Measurements from ENCODE around the gene MYO10. TPM values are rescaled to one million over a fixed set of nuclear protein-coding genes. Genes with fewer than 3 reads are reported as not detected.

The MYO10 gene
- polyA plus RNA-seq, 3 donors, result 0.23 to 1.1 (median 0.35) TPM

DNA sequence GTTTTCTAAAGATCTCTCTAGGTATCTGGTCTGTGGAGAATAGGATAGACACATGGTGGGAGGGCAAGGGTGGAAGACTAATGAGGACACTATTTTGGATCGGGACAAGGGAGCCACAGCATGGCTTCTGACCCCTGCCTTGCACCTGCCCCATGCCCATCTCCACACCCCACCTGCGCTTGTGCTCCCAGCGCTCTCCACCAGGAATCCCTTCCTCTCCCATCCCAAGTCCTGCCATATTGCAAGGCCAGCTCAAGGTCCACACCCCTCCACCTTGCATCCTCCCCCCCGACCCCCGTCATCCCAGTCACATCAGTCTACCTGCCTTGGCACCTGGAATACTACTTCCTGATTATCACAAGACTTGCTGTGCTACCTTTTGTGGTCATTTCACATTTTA lies 275.1 kb downstream of the MYO10 start:
- Histone ChIP-seq H3K79me2 (ENCODE audit: insufficient read depth, low read length) (no peaks in the 10 kb centered on the region), H3K4me2 (replicated peaks; ENCODE audit: extremely low read depth, low read length, poor library complexity, severe bottlenecking) (no peak overlapping the region), H3K4me3 (replicated peaks in 1 of 3; ENCODE audit: low read depth in 2 of 3, low read length in 3 of 3) (no peak overlapping the region), H3K9me3 (replicated peaks in 1 of 2; ENCODE audit: control insufficient read depth in 1 of 2, insufficient read depth in 1 of 2, low read length in 2 of 2) (no peaks in the 10 kb centered on the region), H2AFZ (ENCODE audit: insufficient read depth, low read depth, low read length, poor library complexity, severe bottlenecking) (no peak overlapping the region), H3K27ac (ENCODE audit: low read depth in 1 of 2, low read length in 2 of 2) (no peak overlapping the region), H3K27me3 (ENCODE audit: control insufficient read depth in 2 of 2, insufficient read depth in 2 of 2, low read length in 2 of 2) (no peaks in the 10 kb centered on the region), H3K9ac (ENCODE audit: insufficient read depth, low read length, poor library complexity, severe bottlenecking) (no peak overlapping the region), H3K4me1 (ENCODE audit: control insufficient read depth in 1 of 2, insufficient read depth in 2 of 2, low read length in 2 of 2) (no peaks in the 10 kb centered on the region), H4K20me1 (ENCODE audit: insufficient read depth, low read length) (no peaks in the 10 kb centered on the region), H3K36me3 (replicated peaks in 1 of 2; ENCODE audit: control insufficient read depth in 1 of 2, insufficient read depth in 2 of 2, low read length in 2 of 2) (no peaks in the 10 kb centered on the region)
- Mint-ChIP-seq H3K27me3 (ENCODE audit: low read depth in 3 of 3) (peaks cover 0 to 2% (median 2%) of the 10 kb centered on the region in 3 donors), H3K27ac (no peak overlapping the region), H3K9me3 (peaks cover 0 to 5% (median 0%) of the 10 kb centered on the region in 7 donors), H3K4me1 (peaks cover 5% of the 10 kb centered on the region), H3K36me3 (peaks cover 0 to 3% of the 10 kb centered on the region in 2 donors), H3K4me3 (no peak overlapping the region)
- DNase-seq, result no peak
- intact Hi-C loops (cut with micrococcal nuclease), result loop anchor here in 1 of 2 donors (10.0 kb wide), 1 partner anchor 166 kb away; no protein-coding TSS in a partner anchor
- 78% methylated on average over 4 of the region's 5 CpGs for WGBS (ENCODE audit: insufficient coverage)
- TF ChIP-seq, protein P1, sequence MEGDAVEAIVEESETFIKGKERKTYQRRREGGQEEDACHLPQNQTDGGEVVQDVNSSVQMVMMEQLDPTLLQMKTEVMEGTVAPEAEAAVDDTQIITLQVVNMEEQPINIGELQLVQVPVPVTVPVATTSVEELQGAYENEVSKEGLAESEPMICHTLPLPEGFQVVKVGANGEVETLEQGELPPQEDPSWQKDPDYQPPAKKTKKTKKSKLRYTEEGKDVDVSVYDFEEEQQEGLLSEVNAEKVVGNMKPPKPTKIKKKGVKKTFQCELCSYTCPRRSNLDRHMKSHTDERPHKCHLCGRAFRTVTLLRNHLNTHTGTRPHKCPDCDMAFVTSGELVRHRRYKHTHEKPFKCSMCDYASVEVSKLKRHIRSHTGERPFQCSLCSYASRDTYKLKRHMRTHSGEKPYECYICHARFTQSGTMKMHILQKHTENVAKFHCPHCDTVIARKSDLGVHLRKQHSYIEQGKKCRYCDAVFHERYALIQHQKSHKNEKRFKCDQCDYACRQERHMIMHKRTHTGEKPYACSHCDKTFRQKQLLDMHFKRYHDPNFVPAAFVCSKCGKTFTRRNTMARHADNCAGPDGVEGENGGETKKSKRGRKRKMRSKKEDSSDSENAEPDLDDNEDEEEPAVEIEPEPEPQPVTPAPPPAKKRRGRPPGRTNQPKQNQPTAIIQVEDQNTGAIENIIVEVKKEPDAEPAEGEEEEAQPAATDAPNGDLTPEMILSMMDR (IDR thresholded peaks at IDR 0.05), result no peak

DNA sequence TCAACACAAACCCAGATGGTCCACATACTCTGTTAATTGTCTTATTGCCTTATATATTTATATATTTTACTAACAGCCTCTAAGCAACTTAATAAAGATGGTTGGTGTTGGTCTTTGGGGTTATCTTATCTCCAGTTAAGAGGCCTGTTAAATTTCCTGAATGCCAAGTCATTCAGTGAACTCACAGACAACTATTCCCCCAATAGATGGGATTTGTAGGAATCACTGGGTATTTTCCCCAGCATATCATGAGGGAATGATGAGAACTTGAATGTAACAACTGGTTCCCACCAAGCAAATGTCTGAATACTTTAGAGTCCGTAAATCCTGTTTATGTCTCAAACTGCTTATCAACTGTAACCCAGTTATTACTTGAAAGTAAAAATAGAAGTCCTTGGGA lies 276.6 kb downstream of the MYO10 start:
- Histone ChIP-seq H3K27ac (ENCODE audit: low read depth in 1 of 2, low read length in 2 of 2) (no peak overlapping the region), H3K27me3 (ENCODE audit: control insufficient read depth in 2 of 2, insufficient read depth in 2 of 2, low read length in 2 of 2) (no peaks in the 10 kb centered on the region), H3K9me3 (replicated peaks in 1 of 2; ENCODE audit: control insufficient read depth in 1 of 2, insufficient read depth in 1 of 2, low read length in 2 of 2) (no peaks in the 10 kb centered on the region), H3K9ac (ENCODE audit: insufficient read depth, low read length, poor library complexity, severe bottlenecking) (no peak overlapping the region), H3K36me3 (replicated peaks in 1 of 2; ENCODE audit: control insufficient read depth in 1 of 2, insufficient read depth in 2 of 2, low read length in 2 of 2) (no peaks in the 10 kb centered on the region), H3K79me2 (ENCODE audit: insufficient read depth, low read length) (no peaks in the 10 kb centered on the region), H3K4me3 (replicated peaks in 1 of 3; ENCODE audit: low read depth in 2 of 3, low read length in 3 of 3) (no peak overlapping the region), H3K4me1 (ENCODE audit: control insufficient read depth in 1 of 2, insufficient read depth in 2 of 2, low read length in 2 of 2) (no peaks in the 10 kb centered on the region), H3K4me2 (replicated peaks; ENCODE audit: extremely low read depth, low read length, poor library complexity, severe bottlenecking) (no peak overlapping the region), H4K20me1 (ENCODE audit: insufficient read depth, low read length) (no peaks in the 10 kb centered on the region), H2AFZ (ENCODE audit: insufficient read depth, low read depth, low read length, poor library complexity, severe bottlenecking) (no peak overlapping the region)
- DNase-seq, result no peak
- Mint-ChIP-seq H3K27me3 (ENCODE audit: low read depth in 3 of 3) (peaks cover 0 to 2% (median 2%) of the 10 kb centered on the region in 3 donors), H3K4me3 (no peak overlapping the region), H3K36me3 (no peaks in the 10 kb centered on the region), H3K4me1 (peaks cover 5% of the 10 kb centered on the region), H3K9me3 (peaks cover 0 to 7% (median 0%) of the 10 kb centered on the region in 7 donors), H3K27ac (no peak overlapping the region)
- intact Hi-C loops (cut with micrococcal nuclease), result no loop called here
- TF ChIP-seq, protein P1 (IDR thresholded peaks at IDR 0.05), result no peak
- WGBS (ENCODE audit: insufficient coverage), result no CpG with 5 or more reads among the region's 1 CpG
